ENCODE data around the gene PTPN14.
A peak's percentile ranks its signal among the peaks of the same experiment; 100 is the strongest.

The PTPN14 gene

DNA sequence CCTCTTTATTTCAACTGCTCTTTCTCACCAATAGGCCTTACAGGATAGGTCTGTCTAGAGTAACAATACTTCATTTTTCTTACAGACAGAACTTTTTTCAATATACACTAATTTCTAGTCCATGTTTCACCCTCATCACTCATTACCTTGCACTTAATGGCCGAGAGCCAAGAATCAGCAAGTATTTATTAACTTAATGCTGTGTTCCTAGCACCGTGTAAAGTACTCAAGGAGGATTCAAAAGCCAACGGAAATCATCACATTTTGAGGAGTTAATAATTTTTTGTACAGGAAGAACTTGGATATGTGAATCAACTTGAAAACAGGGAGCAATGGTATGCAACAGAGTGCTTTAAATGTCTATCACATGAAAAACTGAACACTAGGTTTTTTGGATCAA is 102.0 kb downstream of the PTPN14 start:
- DNase-seq = no peak

DNA sequence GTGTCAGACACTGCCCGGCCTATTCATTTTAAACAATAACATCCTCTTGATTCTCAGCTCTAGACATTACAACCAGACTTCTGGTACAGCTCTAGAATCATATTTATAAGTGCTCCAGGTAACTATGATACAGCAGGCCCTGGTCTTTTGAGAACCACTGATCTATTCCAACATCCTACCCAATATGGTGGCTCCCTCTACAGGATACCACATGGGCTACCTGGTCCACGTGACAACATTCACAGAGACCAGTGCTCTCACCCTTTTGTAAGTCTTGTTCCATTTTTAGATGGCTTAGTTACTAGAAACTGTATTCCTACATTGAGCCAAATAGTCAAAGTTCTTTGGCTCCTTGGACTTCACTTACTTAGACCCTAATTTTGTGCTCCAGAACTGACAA is 102.9 kb downstream of the PTPN14 start:
- no peak for DNase-seq

DNA sequence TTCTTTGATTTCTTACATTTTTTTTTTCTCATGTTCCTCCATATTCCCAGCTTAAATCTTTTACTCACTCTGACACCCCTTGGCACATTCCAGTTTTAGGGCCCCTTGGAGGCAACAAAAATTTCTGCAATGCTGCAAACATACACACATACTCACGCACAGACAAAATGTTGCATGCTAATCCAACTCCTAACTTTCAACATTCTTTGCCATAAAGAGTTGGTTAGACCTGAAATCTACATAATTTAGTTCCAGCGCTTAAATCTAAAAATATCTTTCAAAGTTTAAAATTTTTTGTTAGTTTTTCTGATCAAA is 103.9 kb downstream of the PTPN14 start:
- no peak for DNase-seq

DNA sequence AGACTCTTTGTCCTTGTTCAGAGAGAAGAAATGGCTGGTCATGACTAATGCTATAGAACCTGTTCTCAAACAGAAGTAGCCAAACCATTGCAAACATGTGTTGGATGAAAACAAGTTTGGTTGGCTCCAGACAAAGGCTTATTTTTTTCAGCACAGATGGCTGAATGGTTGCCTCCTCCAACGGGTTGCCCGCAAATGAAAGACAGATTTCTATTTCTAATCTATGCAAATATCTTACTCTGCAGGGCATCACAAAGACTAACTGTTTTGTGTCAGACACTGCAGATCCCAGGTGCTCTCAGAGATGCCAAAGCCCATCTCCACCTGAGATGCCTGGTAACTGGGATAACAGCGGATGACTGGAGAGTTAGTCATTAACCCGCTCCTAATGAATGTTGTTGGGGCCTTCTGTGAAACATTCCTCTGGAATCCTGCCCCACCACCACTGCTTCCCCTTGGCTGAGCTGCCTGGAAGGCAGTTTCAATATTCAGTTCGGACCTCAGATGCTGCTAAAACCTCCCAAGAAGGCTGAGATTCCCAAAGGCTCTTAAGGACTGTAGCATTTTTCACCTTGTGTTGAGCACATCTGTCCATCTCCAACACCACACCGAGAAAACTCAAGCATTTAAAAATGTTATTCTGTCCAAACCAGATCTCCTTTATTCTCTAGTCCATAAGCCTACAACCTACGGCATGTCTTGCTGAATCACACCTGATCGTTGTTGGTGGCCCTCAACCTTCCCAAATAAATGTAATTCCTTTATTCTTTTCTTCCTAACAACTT is 104.4 kb downstream of the PTPN14 start:
- no peak for DNase-seq

DNA sequence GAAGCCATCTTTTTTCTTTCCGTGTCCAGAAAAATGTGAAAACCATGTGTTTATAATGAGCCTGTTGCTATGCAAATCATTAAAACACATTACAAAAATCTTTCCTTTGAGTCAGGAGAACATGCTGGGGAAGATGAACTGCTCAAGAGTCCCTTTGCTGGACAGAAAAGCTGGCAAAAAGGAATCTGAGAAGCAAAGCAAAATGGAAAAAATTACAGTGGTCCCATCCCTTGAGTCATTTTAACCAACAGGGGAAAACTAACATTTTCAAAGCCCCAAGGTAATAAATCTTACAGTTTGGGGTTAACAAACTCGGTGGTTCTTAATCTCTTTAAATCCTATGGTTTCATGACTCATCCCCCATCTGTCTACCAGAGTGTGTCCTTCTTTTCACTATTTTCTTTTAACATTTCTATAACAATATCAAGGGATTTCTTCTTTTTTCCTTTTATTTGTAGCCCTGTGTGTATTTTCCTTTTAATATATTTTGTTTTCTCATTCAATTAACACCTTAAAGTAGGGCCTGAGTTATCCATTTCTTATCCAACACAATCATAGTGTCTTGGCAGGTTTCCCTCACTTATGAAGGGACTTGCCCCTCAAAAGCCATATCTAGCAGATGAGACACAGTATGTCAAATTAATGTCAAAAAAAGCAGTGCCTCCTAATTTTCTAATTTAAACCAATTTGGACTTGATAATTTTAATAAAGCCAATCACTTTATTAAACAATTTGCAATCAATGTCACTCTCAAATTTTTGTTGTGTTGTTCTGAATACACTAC is 105.4 kb downstream of the PTPN14 start:
- DNase-seq = no peak

DNA sequence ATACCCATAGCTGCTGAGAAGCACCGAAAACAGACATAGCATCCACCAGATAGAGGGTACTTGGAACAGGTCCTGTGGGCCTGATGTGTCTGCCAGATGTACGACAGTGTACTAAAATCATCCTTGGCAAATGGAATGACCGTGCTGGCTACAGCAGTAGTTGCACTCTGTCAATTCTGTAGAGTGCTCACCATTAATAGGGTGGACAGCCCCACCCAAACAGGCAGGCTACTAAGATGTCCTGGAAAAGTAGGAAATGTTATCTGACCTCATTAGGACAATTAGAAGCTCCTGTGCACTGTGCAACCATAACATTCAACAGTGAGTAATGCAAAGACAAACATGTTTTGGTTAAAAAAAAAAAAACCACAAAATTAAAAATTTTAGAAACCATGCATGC is 106.2 kb downstream of the PTPN14 start:
- DNase-seq = no peak

DNA sequence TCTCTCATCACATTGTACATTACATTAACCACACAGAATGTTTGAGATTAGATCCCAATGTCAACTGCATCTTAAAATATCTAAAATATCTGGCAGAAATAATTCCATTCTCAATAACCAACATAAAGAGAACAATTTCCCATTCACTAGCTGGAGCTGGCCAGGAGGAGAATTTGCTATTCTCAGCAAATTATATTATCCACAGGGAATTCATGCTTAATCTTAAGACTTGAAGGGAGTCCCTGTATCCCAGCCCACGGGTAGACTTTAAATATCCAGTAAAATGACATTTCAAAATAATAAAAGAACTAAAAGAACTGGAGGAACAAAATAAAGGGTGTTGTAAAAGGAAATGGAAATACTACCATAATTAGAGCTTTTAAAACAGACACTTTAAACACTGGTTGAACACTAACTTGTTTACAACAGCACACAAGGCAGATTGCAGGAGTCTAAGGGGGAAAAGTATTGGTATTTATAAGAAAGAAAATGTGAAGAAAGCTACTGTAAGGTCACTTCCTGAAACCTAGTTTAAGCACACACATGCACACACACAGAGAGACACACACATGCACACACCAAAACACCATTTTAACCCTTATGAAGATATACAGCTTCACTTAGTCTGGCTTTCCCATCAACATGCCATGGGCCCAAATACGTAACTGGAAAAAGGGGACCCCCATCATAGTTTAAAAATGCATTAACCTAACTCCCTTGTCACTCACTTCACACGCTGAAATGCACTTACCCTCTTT is 107.0 kb downstream of the PTPN14 start:
- DNase-seq = no peak

DNA sequence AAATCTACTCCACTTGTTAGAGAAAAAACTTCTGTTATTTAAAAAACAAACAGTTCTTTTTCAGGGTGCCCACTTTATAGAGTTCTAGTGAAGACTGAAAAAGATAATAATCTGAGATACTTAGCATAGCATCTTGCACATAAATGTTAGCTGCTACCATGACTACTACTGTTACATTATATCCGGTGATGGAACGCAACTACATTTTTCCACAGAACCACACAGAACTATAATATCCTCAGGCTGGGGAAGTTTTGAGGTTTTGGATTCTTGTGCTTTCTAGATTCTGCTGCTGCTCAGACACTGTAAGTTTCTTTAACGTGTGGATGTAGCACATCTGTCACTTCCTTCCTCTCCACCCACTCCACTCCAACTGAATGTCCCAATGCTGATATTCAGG is 110.3 kb downstream of the PTPN14 start:
- peak in 1 of 2 donors; percentile 30 for DNase-seq

DNA sequence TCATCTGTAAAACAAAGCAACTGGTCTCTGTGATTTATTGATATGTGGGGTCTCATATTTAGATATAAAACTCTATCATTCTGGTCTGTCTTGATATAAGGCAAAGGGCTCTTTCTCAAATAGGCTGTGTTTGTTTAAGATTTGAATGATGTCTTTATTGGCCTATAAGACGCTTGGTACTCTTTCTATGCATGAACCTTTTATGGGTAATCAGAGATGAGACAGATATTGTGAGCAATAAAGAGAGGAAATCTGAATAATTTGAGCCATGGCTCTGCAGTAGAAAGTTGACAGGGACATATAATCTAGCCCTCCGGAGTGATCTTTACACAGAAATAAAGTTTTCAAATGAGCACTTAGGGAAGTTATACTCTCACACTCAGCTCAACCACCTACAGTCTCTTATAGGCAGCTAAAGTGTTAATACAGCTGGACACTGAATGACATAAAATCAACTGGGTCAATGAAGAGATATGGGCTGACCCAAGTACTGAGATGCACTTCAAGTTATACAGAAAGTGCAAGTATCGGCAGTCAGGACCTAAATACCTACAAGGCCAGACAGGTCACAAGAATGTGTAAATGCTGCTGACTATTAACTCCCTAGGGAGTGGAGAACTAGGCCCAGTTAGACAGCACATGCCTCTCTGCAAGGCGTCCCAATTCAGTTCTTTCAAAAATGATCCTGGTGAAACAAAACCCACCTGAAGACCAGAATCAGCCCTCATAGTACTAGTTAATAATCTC is 111.0 kb downstream of the PTPN14 start:
- no peak for DNase-seq

DNA sequence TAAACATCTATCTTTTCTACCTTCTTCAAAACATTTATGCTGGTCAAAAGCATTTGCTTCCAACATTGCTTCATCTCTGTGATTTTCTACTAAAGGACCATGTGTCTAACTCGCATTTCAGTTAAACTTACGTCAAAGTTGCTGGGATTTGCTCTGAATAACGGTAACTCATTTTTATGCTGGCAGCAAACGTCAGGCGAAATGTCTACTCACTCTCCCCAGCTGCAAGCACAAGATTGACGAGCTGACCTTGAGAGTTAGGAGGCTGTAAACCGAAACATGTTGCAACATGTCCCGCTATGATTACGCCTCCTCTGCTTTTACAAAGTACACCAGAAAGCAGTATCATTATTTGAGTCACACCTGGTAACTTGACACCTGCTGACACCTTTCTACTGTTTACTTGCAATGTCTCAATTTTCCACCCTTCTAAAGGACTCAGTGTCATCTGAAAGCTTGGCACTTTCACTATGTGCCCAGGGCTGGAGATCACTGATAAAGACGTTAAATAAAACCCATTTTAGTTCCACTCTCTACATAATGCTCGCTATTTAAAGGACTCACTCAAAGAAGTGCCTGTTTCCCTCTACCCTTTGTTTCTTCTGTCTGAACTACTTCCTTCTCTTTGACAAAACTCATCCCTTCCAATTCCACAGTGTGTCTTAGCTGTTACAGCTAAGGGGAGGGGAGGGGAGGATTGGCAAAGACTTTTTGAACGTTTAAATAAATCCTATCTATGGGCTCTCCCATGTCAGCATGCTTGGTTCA is 111.9 kb downstream of the PTPN14 start:
- peak in 1 of 2 donors; percentile 25 for DNase-seq

DNA sequence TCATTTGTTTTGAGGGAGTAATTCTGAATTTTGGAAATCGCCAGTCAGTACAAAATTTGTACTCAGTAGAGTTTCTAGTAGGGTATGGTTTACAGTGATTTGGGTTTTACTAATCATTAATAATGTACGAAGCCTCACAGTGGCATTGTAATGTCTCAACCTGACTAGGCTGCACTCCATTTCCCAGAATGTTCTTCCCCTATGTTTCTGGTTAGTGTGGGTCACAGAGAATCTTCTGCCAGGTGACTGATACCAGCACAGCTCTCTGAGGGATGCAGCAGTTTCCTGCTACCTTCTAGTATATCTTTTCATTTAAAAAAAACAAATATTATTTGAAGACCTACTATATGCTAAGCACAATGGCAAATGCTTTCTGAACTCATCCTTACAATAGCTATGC is 112.9 kb downstream of the PTPN14 start:
- no peak for DNase-seq

DNA sequence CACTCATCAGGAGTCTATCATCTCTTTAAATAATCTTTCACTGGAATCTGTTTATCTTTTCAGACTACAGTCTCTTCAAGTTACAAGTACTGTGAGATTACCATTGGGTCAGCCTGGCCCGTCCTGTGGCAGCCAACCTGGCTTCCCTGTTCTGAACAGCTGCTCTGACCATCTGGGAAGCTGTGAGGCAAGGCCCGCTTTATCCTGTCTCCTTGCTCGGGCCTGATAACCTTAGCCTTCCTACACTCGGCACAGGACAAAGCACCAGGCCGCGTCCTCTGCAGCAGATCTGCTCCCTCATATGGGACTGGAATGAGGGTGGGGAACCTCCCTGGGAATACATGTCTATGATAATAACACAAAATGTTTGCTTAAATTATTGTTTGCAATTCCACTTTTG is 113.3 kb downstream of the PTPN14 start:
- no peak for DNase-seq

DNA sequence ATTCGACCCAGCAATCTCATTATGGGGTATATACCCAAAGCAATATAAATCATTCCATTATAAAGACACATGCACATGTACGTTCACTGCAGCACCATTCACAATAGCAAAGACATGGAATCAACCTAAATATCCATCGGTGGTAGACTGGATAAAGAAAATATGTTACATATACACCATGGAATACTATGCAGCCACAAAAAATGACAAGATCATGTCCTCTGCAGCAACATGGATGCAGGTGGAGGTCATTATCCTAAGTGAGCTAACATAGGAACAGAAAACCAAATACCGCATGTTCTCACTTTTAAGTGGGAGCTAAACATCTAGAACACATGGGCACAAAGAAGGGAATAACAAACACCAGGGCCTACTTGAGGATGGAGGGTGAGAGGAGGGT is 115.5 kb downstream of the PTPN14 start:
- DNase-seq = no peak

DNA sequence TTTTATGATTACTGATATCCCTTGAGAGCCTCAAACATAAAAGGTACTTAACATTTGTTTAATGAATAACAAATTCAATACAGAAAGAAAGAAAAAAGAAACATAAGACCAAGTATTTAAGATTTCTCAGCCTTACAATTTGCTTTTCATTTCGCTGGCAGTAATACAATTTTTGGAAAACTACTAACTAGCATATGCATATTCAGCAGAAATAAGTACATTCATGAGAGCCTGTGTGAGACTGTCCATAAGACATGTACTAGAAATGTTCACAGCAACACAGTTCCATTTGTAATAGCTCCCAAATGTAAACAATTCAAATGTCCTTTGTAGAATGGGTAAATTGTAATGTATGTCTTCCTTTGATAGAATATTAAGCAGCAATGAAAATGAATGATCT is 119.2 kb downstream of the PTPN14 start:
- DNase-seq = no peak

DNA sequence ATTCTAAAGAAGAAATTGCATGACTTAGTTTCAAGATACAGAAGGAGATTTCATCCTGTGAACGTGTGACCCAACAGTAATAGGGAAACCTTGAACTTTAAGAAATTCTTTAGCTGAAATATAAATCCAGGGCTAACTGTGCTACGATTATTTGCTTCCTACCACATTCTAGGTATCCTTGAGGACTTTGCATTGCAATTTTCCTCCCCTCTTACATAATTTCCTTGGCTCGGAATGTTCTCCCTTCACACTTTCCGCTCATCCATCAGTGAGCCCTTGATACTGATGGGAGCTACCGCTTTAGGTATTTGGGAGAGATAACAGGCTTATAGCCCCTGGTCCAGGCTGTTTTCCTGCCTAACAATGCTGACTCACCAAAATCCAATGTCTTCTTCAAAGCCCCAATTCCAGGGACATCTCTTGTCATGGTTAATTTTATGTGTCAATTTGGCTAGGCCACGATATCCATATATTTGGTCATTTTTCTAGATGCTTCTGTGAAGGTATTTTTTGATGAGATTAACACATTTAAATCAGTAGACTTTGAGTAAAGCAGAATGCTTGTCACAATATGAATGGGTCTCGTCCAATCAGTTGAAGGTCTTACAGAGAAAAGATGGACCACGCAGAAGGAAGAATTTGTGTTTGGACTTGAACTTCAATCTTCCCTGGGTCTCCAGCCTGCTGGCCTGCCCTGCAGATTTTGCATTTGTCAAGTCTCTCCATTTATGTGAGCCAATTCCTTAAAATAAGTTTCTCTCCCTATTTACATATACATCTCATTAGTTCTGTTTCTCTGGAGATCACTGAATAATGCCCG is 121.2 kb downstream of the PTPN14 start:
- DNase-seq = no peak

DNA sequence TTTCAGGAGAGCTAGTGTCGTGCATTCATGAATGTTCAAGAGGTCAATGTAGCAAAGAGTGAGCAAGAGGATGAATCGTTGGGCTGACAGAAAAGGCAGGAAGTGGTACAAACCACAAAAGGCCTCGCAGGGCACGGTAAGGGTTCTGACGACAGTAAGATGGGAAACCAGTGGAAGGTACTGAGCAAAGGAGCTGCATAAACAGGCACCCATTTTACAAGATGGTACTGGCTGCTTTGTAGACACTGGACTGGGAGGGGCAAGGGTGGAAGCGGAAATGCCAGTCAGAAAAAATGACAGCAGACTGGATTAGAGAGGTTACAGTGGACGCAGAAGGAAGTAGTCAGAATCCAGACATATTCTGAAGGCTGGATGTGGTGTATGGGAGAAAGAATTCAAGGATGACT is 123.5 kb downstream of the PTPN14 start:
- DNase-seq = peak; percentile 66 to 69

DNA sequence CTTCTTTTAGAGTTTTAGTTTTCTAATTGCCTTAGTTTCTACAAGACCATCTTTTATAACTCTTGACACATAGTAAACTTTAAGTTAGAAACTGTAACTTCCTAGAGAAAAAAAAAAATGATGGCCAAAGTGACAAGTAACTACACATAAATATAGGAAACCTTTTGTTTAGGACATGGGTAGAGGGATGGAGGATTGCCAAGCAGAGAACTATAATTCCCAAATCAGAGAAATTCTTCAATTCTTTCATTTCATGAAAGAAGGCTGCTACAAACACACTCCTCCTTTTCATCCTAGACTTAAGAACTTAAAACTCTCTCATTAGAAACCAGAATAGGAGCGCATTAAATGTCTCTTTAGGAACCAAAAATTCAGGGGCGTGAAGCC is 125.0 kb downstream of the PTPN14 start:
- no peak for DNase-seq

DNA sequence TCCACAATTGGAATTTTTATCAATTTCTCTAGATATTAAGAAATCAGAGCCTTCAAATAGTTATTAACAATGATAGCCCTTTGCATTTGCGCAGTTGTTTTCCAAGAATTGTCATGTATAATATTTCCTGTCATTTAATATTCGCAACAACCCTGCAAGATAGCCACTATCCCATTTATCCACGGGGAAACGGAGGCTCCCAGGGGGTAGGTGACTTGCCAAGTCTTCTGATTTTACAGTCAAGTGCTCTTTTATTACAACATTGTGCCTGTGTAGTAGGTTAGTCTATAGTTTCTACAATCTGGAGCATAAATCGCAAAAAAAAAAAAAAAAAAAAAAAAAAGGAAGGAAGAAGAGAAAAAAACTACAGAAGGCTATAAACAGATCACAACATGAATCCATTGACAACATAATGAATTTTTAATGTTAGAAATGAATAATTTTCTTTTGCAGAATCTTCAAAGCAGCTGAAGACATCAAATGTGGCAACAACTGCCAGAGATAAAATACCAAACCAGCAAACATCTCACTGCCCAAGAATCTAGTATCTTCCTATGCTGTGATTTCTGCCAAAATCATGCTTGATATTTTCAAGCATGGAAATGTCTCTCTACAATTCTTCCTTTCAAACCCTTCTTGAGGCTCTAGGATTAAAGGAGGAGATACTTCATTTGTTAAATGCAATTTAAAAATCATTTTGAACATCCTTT is 125.5 kb downstream of the PTPN14 start:
- DNase-seq = no peak

DNA sequence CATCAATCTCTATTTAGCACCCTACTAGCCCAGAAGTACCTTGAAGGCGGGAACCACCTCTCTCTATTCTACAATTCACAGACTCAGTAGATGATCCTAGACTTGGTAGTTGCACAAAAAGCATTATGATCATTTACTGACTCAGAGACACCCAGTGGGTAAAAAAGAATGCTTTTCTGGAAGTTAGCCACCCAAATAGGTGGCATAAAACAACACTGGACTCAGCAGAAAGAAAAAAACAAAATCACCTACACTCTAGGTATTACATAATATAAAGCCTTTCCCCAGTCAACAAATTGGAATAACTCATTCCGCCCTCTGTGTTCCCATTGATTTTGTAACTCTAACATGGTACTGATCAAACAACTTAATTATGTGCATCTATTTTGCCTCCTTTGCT is 126.3 kb downstream of the PTPN14 start:
- DNase-seq = no peak

DNA sequence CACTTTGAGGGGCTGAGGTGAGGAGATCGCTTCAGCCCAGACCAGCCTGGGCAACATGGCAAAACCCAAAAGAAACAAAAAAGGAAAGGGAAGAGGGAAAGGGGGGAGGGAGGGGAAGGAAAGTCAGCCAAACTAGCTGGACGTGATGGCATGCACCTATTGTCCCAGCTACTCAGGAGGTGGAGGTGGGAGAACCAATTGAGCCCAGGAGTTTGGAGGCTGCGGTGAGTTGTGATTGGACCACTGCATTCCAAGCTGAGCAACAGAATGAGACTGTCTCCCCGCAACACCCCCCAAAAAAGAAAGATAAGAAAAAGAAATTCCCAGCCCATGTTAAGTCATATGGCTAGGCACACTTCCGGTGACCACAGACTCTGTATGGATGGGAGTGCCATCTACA is 128.4 kb downstream of the PTPN14 start:
- DNase-seq = no peak

All from CD4-positive, alpha-beta T cell treated with Interleukin-4 for 1 hour (primary cell).